HG02973 (cell line): Measurements from ENCODE around the gene EIF4E3.
A peak's percentile ranks its signal among the peaks of the same experiment; 100 is the strongest.

ENCODE experiments used
- ATAC-seq: cut with Tn5 transposase; IDR thresholded peaks from one replicate; pipeline ENCODE4 v1.9.1; 2021; ENCODE audit warnings: moderate library complexity; ENCODE audit not compliant: unreplicated experiment

Gene EIF4E3

GRCh38 chr3:71725271-71725991 lies at the start of gene EIF4E3:
EIF4E3 (minus strand) TSS chr3:71725402; CDS start chr3:71725367, 35 bp downstream.
- ATAC-seq: peak; percentile 40

DNA sequence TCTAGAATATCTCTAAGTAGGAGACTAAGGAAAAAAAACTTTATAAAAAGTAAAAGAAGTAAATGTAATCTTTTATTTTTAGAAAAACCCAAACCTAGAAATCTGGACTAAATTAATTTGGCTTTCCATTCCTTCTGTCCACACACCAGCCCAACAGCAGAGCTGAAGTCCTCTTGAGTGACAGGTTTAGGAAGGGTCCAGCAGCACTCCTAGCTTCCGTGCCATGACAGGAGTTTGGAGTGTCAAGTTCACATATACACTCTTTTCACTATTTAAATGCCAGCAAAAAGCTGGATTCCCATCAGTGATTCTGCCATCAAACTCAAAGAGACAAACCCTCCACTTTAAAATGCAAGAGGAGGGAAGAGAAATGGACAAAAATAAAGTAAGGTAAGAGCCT lies 46.7 kb upstream of the EIF4E3 start:
- ATAC-seq: no peak

DNA sequence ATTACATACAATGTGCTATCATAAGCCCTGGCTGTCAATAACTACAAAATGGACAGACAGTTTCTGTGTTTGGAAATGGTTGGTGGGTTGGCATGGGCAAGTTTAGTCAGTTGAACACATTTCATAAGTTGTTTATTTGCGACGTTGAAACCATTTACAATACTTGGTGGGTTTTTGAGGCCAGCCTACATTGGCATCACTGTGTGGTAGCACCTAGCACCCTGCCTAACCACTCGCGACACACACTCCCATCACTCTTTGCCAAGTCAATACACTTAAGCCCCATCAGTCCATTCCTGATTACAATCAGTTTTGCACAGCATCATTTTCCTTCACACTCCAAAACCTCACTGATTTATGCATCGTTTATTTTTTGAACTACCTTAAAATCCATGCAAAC lies 45.9 kb upstream of the EIF4E3 start:
- no peak for ATAC-seq

DNA sequence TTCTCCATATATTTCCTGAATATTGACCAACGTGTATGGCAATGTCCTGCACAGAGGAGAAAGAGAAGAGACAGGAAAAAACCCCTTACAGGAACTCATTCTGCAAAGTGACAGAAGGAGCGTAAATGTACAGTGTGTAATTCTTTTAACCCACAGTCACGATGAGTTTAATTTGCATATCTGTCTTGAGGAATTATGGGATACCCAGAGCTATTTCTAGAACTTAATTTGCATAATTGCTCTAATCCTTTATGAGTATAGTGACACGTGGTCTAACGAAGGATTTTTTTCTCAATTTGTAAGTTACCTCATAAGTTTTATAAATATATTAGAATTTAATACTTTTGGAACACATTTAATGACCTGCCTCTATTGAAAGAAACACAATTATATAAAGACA lies 38.2 kb upstream of the EIF4E3 start:
- no peak for ATAC-seq

DNA sequence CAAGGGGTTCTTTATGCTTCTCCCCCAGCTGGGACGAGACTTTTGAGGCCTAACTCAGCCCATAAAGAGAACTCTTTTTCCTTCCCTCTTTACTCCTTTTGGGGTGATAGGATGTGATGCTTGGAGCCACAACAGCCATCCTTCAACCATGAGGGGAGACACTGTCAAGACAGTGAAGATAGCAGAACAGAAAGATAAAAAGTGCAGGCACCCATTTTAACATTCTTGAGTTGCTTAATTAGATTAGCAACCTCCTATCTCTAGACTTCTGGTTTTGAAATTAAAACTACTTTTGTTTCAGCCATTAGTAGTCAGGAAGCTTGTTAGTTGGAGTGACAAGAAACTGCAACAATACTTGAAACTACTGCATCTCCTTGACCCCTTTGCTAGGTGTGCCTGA lies 34.9 kb upstream of the EIF4E3 start:
- ATAC-seq: no peak

DNA sequence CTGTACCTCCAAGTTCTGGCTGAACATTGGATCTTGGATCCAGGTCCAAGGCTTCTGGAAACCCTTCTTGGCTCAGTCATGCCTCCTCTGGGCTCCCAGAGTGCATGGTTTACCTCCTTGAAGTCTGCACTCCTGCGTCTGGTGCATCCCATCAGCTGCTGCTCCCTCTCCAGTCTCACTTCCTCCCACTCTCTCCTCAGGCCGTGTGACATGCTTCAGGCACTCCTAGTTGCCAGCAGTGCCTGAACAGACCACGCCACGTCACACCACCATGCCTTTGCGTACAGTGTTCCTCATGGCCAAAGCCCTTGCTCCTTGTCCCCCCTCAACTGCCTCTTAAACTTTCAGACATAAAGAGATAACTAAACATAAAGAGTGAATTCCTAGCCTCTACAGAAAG lies 34.2 kb upstream of the EIF4E3 start:
- ATAC-seq: no peak

GRCh38 chr3:71758091-71758490 lies 32.9 kb upstream of the EIF4E3 start:
- no peak for ATAC-seq

DNA sequence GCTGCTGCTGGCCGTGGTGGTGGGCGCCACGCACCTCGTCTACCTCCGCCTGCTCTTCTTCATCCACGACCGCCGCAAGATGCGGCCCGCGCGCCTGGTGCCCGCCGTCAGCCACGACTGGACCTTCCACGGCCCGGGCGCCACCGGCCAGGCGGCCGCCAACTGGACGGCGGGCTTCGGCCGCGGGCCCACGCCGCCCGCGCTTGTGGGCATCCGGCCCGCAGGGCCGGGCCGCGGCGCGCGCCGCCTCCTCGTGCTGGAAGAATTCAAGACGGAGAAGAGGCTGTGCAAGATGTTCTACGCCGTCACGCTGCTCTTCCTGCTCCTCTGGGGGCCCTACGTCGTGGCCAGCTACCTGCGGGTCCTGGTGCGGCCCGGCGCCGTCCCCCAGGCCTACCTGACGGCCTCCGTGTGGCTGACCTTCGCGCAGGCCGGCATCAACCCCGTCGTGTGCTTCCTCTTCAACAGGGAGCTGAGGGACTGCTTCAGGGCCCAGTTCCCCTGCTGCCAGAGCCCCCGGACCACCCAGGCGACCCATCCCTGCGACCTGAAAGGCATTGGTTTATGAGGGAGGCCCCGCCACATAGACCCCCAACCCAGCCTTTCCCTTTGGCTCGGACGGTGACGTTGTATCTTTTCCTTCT lies 29.5 kb upstream of the EIF4E3 start:
- ATAC-seq: no peak

DNA sequence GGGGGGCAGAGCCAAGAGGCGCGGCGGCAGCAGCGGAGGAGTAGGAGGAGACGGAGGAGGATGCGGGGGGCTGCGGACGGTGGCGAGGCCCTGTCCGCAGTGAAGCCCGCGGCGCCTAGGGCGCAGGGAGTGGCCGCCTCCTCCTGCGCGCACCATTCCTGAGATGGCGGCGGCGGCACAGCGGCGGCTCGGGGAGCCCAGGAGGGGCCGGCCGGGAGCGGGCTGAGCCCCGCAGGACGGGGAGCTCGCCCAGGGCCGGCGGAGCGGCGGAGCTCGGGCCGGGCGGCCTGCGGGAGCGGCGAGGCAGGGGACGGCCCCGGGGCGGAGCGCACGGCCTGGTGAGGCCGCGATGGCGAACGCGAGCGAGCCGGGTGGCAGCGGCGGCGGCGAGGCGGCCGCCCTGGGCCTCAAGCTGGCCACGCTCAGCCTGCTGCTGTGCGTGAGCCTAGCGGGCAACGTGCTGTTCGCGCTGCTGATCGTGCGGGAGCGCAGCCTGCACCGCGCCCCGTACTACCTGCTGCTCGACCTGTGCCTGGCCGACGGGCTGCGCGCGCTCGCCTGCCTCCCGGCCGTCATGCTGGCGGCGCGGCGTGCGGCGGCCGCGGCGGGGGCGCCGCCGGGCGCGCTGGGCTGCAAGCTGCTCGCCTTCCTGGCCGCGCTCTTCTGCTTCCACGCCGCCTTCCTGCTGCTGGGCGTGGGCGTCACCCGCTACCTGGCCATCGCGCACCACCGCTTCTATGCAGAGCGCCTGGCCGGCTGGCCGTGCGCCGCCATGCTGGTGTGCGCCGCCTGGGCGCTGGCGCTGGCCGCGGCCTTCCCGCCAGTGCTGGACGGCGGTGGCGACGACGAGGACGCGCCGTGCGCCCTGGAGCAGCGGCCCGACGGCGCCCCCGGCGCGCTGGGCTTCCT lies 28.8 kb upstream of the EIF4E3 start, which contains the start of gene GPR27:
TSS of gene GPR27 (plus strand) at position 155 of the 909 bp plus-strand sequence. CDS start at position 350, 195 bp downstream.
- ATAC-seq: no peak

DNA sequence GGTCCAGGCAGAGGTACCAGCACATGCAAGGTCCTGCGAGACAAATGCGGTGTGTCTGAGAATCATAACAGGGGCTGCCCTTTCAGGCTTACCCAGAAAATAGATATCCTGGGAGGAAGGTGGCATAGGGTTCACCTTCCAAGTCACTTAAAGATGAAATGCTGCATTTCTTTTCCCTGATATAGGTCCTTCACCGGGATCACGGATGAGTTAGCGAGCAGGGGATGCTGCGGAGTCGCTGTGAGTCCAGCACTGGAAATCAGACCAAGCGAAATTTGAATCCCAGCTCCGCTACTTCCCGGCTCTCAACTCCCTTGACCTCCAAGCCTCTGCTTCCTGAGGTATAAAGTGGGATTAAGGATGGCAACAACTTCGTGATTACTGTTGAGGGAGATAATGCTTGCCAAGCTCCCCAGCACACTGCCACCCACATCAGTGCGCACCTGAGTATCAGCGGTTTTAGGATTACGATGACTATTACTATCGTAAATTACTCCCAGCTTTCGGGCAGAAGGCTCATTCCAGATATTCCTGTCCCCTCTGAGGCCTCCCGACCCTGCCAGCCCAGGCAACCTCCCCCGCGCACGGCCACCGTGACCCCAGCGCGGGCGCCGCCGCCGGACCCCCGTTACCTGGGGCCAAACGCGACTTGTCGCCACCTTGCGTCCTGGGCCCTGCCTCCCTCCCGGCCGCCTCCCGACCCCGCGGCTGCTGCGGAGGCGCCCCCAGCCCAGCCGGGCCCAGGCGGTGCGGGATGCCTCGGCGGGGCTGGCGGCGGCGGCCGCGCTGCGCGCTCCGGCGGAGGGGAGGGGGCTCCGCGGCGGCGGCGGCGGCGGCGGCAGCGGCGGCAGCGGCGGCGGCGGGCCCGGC lies 27.9 kb upstream of the EIF4E3 start:
- ATAC-seq: no peak

- no peak for ATAC-seq
Measured at GRCh38 chr3:71751602-71752001, 26.4 kb upstream of the EIF4E3 start.

GRCh38 chr3:71744738-71745137 lies 19.5 kb upstream of the EIF4E3 start:
- ATAC-seq: no peak

GRCh38 chr3:71742621-71743020 lies 17.4 kb upstream of the EIF4E3 start:
- ATAC-seq: no peak

DNA sequence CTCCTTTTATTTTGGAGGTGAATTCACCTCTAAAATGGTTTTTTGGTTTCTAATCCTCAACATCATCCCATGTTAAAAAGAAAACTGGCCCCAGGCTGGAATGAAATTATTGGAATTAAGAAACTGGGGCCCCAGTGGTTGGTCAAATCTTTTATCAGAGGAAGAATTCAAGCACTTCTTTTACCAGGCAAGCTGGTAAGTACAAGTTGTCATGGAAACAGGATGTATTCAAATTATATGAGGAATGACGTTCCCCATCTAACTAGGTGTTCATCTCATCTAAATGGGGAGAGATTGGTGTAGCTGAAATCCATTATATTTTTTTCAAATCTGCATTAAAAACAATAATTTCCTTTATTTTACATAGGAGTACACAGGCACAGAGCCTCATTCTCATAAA lies 9.7 kb upstream of the EIF4E3 start:
- no peak for ATAC-seq

GRCh38 chr3:71733319-71733718 lies 8.1 kb upstream of the EIF4E3 start:
- ATAC-seq: no peak

DNA sequence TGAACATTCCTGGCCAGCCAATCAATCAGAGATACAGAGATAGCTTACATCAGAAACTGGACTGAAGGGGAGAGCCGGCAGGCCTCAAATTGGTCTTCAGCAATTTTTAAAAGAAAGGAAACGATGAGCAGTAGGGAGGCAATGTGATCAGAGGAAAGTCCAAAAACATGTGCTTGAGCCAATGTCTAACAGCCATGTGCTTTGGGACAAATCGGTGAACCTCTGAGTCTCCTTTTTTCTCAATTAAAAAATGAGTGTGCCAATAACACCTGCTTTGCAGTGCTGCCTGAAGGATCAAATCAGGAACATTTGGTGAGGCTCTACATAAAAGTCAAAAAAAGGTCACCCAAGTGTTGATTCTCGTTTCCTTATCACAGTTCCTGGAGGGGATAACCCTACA lies 7.4 kb upstream of the EIF4E3 start:
- ATAC-seq: no peak

- ATAC-seq: no peak
Measured at GRCh38 chr3:71728632-71729342, 3.6 kb upstream of the EIF4E3 start.

DNA sequence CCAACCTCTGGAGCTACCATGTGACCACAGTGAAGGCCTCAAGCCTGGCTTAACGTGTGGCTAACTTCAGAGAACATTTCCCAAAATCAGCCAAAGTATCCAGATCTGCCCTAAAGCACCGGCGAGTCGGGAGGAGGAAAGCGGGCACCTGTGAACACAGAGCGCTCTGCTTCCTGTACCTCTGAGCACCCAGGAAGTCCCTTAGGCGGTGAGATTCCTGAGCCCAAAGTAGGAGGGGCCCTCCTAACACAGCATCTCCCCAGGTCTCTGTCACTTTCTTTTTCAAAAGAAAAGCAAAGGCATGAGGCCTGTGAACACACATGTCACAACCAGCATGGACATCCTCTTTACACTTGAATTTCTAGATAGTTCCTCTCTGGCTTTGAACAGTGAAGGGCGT lies 944 bp upstream of the EIF4E3 start:
- no peak for ATAC-seq

DNA sequence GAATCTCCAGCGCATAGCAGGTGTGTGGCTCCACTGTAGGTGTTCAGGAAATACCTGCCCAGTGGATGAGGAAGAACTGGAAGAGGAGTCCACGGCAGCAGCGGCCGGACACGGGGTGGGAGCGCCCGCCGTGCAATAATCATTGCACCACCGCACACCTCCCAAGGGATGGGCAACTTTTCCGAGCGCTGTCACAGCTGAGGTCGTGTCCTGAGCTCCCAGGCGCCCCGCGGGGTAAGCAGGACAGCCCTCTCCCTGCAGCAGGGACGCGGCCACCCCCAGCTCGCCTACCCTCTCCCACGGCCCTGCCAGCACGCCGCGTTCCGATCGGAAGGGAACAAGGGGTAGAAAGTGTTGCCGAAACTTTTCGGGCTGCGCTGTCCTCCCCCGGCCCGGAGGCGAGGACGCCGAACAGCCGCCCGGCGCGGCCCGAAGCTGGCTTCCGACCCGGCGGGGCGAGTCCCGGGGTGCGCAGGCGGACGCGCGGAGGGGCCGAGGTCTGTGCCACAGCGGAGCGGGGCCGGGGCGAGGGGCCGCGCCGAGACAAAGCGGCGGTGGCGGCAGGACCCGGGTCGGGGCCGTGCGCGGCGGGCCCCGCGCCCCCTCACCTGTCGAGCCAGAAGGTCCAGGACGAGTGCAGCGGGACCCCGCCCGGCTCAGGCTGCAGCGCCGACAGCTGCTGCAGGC lies 475 bp downstream of the EIF4E3 start:
- ATAC-seq: peak; percentile 33

DNA sequence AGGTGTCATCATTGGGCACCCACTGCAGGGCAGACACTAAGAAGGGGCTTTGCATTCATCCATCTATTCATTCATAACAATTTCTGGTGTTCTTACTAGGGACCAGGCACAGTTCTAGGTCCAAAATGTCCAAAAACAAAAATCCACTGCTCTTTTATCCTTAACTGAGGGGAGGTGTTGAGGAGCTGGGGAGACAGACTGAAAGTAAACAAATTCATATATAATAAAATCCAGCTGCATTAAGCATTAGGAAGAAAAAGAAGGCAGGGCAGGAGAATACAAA lies 1.1 kb downstream of the EIF4E3 start:
- ATAC-seq: no peak
